Heart right ventricle (tissue), 16 donors: ENCODE measurements around the gene ITIH3. TPM values are rescaled to one million over a fixed set of nuclear protein-coding genes. Genes with fewer than 3 reads are reported as not detected.

Source experiments
- ATAC-seq, 8 donors: fragments of 200-7000 bp; cut with Tn5 transposase; one replicate each; pipeline ENCODE4 v1.9.1; 2020; ENCODE audit warnings: mild to moderate bottlenecking in 8 of 8, moderate library complexity in 8 of 8, moderate number of reproducible peaks in 1 of 8
- DNase-seq, 2 donors: peaks; one replicate each; pipeline ENCODE4 v3.0.0-alpha.2; 2020
- H3K27ac ChIP-seq, 10 donors: fragments of 200-600 bp; sonication (generic) in 2 of 10; one replicate each; pipeline versions ENCODE4 v1.5.0 to v1.8.0; 2020 to 2022; ENCODE audit warnings: mild to moderate bottlenecking in 3 of 10
- H3K27me3 ChIP-seq, 7 donors: fragments of 200-600 bp; one replicate each; pipeline ENCODE4 v1.8.0; 2021 to 2022; ENCODE audit warnings: mild to moderate bottlenecking in 2 of 7
- H3K36me3 ChIP-seq, 9 donors: fragments of 200-600 bp; sonication (generic) in 1 of 9; one replicate each; pipeline versions ENCODE4 v1.5.0 to v1.8.0; 2020 to 2022; ENCODE audit warnings: mild to moderate bottlenecking in 2 of 9
- H3K4me1 ChIP-seq, 9 donors: fragments of 200-600 bp; sonication (generic) in 1 of 9; one replicate each; pipeline versions ENCODE4 v1.5.0 to v1.8.0; 2020 to 2022; ENCODE audit warnings: mild to moderate bottlenecking in 4 of 9
- H3K4me3 ChIP-seq, 10 donors: fragments of 200-600 bp; sonication (generic) in 2 of 10; one replicate each; pipeline versions ENCODE4 v1.5.0 to v1.8.0; 2020 to 2022; ENCODE audit warnings: mild to moderate bottlenecking in 7 of 10, moderate library complexity in 2 of 10
- H3K9me3 ChIP-seq, 11 donors: fragments of 200-600 bp in 10 of 11; sonication (generic) in 2 of 11; one replicate each; pipeline versions ENCODE4 v1.5.0 to v1.8.0; 2013 to 2022; ENCODE audit warnings: mild to moderate bottlenecking in 2 of 11, control low read depth in 1 of 11, moderate library complexity in 1 of 11
- WGBS, 2 donors: extraction: QIAGEN DNeasy Blood & Tissue Kit; methylation state at CpG; one replicate each; pipeline ENCODE4 v1.1.7; 2013; ENCODE audit warnings: inconsistent platforms in 1 of 2; 5-methylcytosine and 5-hydroxymethylcytosine counted together
- intact Hi-C, 10 donors: fragments of 100-400 bp; cut with DNase I; formaldehyde crosslinking; loops; one replicate each; pipeline versions ENCODE4 v1.11.1 to v1.14.2; 2022
- polyA plus RNA-seq, 2 donors: library from polyadenylated mRNA; stranded (reverse); fragments of 200-250 nt; gene quantifications; one replicate each; pipeline ENCODE4 v1.2.3, GENCODE V29; 2013
- total RNA-seq, 10 donors: library from RNA; stranded (reverse); fragmentation: NEBNext Ultra II Directional in 3 of 10; extraction: Animal tissue kit (Norgen Biotek cat#: 25700) in 3 of 10; gene quantifications; one replicate each; pipeline versions ENCODE4 v1.2.1 to v1.2.4, GENCODE V29; 2021 to 2023
- TF ChIP-seq, protein P1 (sequence below), 9 donors: fragments of 200-600 bp; sonication (generic) in 2 of 9; IDR thresholded peaks; one replicate each; pipeline versions ENCODE4 v1.5.0 to v1.8.0; 2021 to 2022; ENCODE audit warnings: antibody characterized with exemption in 9 of 9, mild to moderate bottlenecking in 5 of 9, moderate library complexity in 1 of 9
- donor health status: Arrhythmogenic right ventricular cardiomyopathy.
- donor health status: ischemic (EF 13 %, LVEDD 7.1; RV severe dilation, severe dysfunction).
- donor health status: healthy with polysubstance abuse.
- donor health status: DM: no; HTN: yes; CAD: no.
- donor health status: DM: no; HTN: no; CAD: no.
- donor health status: ischemic (EF 25% LVEDD 6.9; RV normal size, moderate dysfunction).
- donor health status: ischemic (EF 25% LVEDD 5.7; RV mildly dilated, moderate dysfunction).
- donor health status: healthy.
- donor health status: DM: yes; HTN: yes; CAD: no.
- donor health status: Ischemic cardiomyopathy.
- donor health status: ischemic (EF 35%, LVEDD 5.7; RV mildly dilated, moderate dysfunction).
- donor health status: nonischemic (EF 11% LVEDD 7.7; RV severe dilation, severe dysfunction).
- donor health status: DM: yes; HTN: yes; CAD: no.
- donor health status: PGD.
- donor health status: ischemic (EF 29% LVEDD 5.4; RV normal size, mild dysfunction).
- donor health status: nonischemic (EF 23%, LVEDD 6.1; RV moderate dilation, normal function).

ITIH3 gene
- total and polyA plus RNA-seq, 12 donors: 0.13 to 1.3 (median 0.52) TPM

DNA sequence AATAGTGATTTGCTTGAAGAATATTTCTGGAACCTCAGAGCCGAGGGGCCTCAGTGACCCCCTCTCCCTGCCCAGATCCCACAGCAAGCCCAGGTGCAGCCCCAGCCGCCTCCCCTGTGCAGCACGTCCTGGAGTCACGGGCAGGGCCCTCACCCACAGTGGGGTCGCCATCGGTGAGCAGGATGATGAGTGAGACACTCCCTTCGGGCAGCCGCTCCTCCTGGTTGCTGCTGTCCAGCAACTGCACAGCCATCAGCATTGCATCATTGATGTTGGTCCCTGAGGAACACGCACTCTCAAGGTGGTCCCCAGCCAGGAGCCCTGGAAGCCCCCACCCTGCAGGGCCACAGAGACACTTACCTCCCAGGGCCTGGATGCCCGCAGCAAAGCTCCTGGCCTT, 29.4 kb downstream of the ITIH3 start:
- H3K36me3 ChIP-seq: peaks cover 0 to 61% (median 0%) of the 10 kb centered on the region in 9 donors
- no peak overlapping the region for H3K27ac ChIP-seq
- no peak overlapping the region for H3K4me3 ChIP-seq
- H3K9me3 ChIP-seq: no peaks in the 10 kb centered on the region
- WGBS, 2 donors: 88 to 97% methylated on average over 10 of the region's 10 CpGs
- DNase-seq: no peak
- TF ChIP-seq, protein P1, sequence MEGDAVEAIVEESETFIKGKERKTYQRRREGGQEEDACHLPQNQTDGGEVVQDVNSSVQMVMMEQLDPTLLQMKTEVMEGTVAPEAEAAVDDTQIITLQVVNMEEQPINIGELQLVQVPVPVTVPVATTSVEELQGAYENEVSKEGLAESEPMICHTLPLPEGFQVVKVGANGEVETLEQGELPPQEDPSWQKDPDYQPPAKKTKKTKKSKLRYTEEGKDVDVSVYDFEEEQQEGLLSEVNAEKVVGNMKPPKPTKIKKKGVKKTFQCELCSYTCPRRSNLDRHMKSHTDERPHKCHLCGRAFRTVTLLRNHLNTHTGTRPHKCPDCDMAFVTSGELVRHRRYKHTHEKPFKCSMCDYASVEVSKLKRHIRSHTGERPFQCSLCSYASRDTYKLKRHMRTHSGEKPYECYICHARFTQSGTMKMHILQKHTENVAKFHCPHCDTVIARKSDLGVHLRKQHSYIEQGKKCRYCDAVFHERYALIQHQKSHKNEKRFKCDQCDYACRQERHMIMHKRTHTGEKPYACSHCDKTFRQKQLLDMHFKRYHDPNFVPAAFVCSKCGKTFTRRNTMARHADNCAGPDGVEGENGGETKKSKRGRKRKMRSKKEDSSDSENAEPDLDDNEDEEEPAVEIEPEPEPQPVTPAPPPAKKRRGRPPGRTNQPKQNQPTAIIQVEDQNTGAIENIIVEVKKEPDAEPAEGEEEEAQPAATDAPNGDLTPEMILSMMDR (IDR thresholded peaks at IDR 0.05): no peak
- H3K4me1 ChIP-seq: no peaks in the 10 kb centered on the region
- intact Hi-C loops: no loop called here
- ATAC-seq: no peak
- H3K27me3 ChIP-seq: no peaks in the 10 kb centered on the region

DNA sequence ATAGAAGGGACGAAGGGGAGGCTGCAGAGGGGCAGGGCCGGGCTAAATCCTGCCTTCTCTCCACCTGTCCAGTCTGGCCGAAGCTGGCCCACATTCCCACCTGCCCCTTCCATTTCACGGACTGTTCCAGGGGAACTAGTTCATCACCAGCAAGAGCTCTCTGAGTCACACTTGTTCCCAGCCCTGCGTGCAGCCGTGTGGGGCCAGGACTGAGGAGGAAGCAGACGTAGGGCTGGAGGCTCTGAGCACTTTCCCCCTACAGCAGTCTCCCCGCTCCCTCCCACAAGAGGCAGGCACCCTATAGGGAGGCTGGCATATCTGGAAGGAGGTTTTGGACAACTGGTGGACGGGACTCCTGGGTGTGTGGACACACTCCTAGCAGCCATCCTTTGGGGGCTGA, 32.8 kb downstream of the ITIH3 start:
- Histone ChIP-seq H3K27ac (no peak overlapping the region), H3K4me1 (peaks cover 0 to 26% (median 12%) of the 10 kb centered on the region in 9 donors), H3K4me3 (no peak overlapping the region), H3K36me3 (peaks cover 0 to 46% (median 0%) of the 10 kb centered on the region in 9 donors), H3K9me3 (no peaks in the 10 kb centered on the region), H3K27me3 (no peaks in the 10 kb centered on the region)
- ATAC-seq: no peak
- TF ChIP-seq, protein P1 (IDR thresholded peaks at IDR 0.05): no peak
- intact Hi-C loops: no loop called here
- 70 to 71% methylated on average over 9 of the region's 9 CpGs for WGBS, 2 donors
- no peak for DNase-seq

DNA sequence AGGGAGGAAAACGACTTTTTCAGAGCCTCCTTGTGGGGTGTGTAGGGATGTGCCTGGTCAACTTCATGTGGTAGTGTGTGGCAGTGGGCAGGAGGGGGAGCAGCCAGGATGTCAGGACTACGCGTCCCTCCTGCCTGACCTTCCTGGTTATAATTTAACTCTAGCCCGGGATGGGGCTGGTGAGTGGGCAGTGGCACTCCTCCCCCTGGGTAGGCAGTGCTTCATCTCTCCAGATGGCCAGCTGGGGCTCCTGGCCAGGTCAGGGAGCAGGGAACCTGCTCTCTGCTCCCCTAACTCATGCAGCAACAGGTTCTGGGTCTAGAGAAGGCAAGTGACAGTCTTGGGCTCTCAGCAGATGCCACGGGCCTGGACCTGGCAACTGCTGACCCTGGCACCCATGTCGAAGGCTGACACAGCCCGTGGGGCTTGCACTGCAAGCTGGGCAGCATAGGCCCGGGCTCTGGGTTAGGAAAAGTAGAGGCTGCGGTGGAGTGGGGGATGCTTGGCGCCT, 33.3 kb downstream of the ITIH3 start:
- Histone ChIP-seq H3K27me3 (no peaks in the 10 kb centered on the region), H3K9me3 (no peaks in the 10 kb centered on the region), H3K36me3 (peaks cover 0 to 45% (median 0%) of the 10 kb centered on the region in 9 donors), H3K4me3 (no peak overlapping the region), H3K4me1 (peaks cover 0 to 26% (median 12%) of the 10 kb centered on the region in 9 donors), H3K27ac (no peak overlapping the region)
- intact Hi-C loops: no loop called here
- WGBS, 2 donors: 74 to 79% methylated on average over 10 of the region's 10 CpGs
- DNase-seq (no peak), ATAC-seq (no peak)
- TF ChIP-seq, protein P1 (IDR thresholded peaks at IDR 0.05): no peak

DNA sequence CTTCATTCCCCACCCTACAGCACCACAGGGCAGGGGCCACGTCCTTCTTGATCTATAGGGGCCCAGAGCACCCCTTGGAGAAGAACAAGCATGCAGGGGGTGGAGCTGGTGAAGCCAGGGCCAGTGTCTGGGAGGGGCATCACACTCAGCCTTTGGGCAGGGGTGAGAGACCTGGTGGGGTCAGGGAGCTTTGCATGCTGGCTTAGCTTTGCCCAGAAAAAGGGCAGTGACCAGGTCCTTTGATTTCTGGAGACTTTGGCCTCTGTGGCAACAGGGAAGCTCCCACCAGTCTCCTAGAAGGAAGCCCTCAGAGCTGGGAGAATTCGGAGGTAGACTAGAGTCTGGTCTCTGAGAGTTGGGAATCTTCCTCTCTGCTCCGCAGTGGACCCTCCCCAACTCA, 34.9 kb downstream of the ITIH3 start:
- 89 to 98% methylated on average over 3 of the region's 3 CpGs for WGBS, 2 donors
- no peak for ATAC-seq
- no peak for DNase-seq

More for the DNA sequence above, 34.9 kb downstream of the ITIH3 start:
- Histone ChIP-seq H3K4me1 (peaks cover 6 to 34% (median 20%) of the 10 kb centered on the region in 9 donors), H3K4me3 (no peak overlapping the region), H3K9me3 (no peaks in the 10 kb centered on the region), H3K36me3 (peaks cover 0 to 33% (median 0%) of the 10 kb centered on the region in 9 donors), H3K27ac (no peak overlapping the region), H3K27me3 (no peaks in the 10 kb centered on the region)
- TF ChIP-seq, protein P1 (IDR thresholded peaks at IDR 0.05): no peak
- intact Hi-C loops: no loop called here
